H1 (cell line): ENCODE data around the gene RBMS1. TPM values are rescaled to one million over a fixed set of nuclear protein-coding genes. Genes with fewer than 3 reads are reported as not detected.

Experiments used
- POU5F1 ChIP-seq: IDR thresholded peaks from 2 replicates; pipeline ENCODE4 v1.6.1; 2011; ENCODE audit warnings: low read depth, mild to moderate bottlenecking, low read length, moderate library complexity
- polyA plus RNA-seq, 7 experiments: library from polyadenylated mRNA; depleted of rRNA in 3 of 7; stranded (reverse) in 5 of 7; unstranded in 2 of 7; fragments of >200 nt in 5 of 7; fragments of 200-250 nt in 2 of 7; gene quantifications; 1 replicate in 5 of 7; 2 replicates in 1 of 7; 4 replicates in 1 of 7; pipeline versions ENCODE4 v1.2.1 to v1.2.3, GENCODE V29; 2011 to 2013; ENCODE audit warnings: missing spikeins in 2 of 7, mixed read lengths in 2 of 7
- total RNA-seq: library from RNA; stranded (reverse); fragmentation: NEBNext Ultra II Directional; extraction: Animal tissue kit (Norgen Biotek cat#: 25700); gene quantifications from 2 replicates; pipeline ENCODE4 v1.2.1, GENCODE V29; 2021
- TF ChIP-seq, protein P1 (sequence below): IDR thresholded peaks from 2 replicates; pipeline ENCODE4 v1.6.1; 2011; ENCODE audit warnings: low read length, improper control_type of control experiment

RBMS1 gene
- total and polyA plus RNA-seq, 2 of the 8 experiments (the other 6 are each of a cell fraction or from before 2014, with no cell fraction given) = 53.7 to 60.0 TPM

DNA sequence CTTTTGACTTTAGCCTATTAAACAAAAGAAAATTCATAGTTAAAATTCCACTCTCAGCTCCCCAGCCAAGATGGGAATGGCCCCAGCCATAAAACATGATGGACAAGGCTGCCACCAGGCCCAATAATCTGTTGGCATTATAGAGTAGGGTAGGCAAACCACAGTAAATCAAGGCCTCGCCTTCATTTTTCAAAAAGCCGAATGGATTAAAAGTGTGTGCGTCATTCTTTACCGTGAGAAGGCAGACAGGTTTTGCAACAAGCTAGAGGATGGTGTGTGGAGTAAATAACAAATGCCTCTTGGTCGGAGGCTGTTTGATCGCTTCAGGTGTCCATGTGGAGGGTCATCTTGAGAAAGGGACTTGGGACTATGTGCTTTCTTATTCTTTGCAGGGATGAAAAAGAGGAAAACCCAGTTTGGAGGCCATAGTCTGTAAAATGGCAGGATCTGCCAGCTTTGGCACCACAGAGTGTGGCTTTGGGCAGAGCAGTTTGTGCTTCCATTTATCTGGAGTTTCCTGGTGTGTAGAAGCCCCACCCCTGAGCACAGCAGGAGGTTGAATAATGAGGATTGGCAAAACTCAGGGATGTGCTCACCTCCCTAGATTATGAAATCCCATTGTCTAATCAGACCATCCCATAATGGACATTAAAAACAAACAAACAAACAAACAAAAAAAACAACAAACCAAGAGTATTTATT lies 236.4 kb downstream of the RBMS1 start (continued):
- TF ChIP-seq, protein P1, sequence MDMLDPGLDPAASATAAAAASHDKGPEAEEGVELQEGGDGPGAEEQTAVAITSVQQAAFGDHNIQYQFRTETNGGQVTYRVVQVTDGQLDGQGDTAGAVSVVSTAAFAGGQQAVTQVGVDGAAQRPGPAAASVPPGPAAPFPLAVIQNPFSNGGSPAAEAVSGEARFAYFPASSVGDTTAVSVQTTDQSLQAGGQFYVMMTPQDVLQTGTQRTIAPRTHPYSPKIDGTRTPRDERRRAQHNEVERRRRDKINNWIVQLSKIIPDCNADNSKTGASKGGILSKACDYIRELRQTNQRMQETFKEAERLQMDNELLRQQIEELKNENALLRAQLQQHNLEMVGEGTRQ = no peak
- no peak for TF ChIP-seq POU5F1
